ENCODE data around the gene LRRC18. TPM values are rescaled to one million over a fixed set of nuclear protein-coding genes. Genes with fewer than 3 reads are reported as not detected.

The LRRC18 gene
- not detected for total RNA-seq

DNA sequence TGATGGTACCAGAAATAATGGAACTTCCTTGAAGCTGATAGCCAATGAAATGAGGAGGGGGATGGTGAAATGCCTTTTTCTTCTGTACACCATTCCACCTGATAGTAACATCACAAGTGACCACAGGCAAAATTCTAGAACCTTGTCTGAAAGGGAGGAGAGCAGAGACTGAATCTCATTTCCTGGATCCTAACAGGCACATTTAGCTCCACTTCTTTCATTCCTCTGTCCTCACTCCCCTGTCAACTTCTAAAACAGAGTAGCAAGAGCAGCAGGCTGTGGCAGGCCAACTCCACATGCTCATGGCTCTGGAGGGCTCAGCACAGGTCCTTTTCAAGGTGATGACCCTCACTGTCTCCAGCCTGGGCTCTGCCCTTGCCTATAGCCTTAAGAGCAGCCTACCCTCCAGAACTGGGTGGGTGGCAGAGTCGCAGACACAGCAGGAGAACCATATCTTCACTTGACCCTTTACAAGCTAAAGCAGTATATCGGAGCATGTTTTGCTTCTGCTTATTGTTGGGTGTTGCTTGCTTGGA lies at the start of gene LRRC18:
TSS of gene LRRC18 (minus strand) at position 51 of the 536 bp plus-strand sequence. CDS start 25,685 bp downstream, outside the sequence.
- WGBS, 2 donors = 88 to 100% methylated on average over 2 of the region's 2 CpGs
- Histone ChIP-seq H3K27ac (no peak within 1 kb of the TSS), H3K4me1 (no peaks in the 10 kb centered on the region), H3K4me3 (no peak within 1 kb of the TSS), H3K27me3 (no peaks in the 10 kb centered on the region), H3K36me3 (no peaks in the 10 kb centered on the region), H3K9me3 (no peaks in the 10 kb centered on the region)
- no peak for DNase-seq (ENCODE audit: low spot score in 2 of 2)
- TF ChIP-seq, protein P1, sequence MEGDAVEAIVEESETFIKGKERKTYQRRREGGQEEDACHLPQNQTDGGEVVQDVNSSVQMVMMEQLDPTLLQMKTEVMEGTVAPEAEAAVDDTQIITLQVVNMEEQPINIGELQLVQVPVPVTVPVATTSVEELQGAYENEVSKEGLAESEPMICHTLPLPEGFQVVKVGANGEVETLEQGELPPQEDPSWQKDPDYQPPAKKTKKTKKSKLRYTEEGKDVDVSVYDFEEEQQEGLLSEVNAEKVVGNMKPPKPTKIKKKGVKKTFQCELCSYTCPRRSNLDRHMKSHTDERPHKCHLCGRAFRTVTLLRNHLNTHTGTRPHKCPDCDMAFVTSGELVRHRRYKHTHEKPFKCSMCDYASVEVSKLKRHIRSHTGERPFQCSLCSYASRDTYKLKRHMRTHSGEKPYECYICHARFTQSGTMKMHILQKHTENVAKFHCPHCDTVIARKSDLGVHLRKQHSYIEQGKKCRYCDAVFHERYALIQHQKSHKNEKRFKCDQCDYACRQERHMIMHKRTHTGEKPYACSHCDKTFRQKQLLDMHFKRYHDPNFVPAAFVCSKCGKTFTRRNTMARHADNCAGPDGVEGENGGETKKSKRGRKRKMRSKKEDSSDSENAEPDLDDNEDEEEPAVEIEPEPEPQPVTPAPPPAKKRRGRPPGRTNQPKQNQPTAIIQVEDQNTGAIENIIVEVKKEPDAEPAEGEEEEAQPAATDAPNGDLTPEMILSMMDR (IDR thresholded peaks at IDR 0.05) = no peak
- TF ChIP-seq EP300 (IDR thresholded peaks at IDR 0.05) = no peak
- no peak for TF ChIP-seq POLR2A (IDR thresholded peaks at IDR 0.05)

DNA sequence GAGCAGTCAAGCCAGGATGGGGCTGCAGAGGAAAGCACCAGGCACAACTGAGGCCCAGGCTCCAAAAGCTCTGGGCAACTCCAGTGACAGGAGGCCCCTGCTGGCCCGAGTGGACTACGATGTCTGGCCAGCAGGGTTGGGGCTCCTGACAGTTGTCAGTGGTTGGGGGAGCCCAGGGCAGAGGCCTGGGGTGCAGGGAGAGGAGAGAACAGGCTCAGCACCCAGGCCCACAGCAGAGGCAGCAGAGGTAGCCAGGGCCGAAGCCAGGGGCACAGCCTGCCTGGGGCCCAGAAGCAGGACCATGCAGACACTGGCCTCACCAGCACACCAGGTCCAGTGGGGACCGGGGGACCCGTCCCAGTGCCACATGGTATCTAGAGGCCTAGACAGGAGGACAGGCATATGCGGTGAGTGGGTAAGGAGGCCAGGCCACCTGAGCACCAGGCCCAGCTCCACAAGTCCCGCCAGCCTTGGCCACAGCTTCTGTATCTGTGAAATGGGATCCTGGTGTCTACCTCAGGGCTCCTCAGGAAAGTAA lies 46.0 kb upstream of the LRRC18 start:
- DNase-seq (ENCODE audit: low spot score in 2 of 2) = no peak
- no peaks in the 10 kb centered on the region for H3K9me3 ChIP-seq
- H3K36me3 ChIP-seq = no peaks in the 10 kb centered on the region
- peaks cover 0 to 4% (median 0%) of the 10 kb centered on the region in 4 donors for H3K4me1 ChIP-seq
- H3K27ac ChIP-seq = no peak overlapping the region
- no peak overlapping the region for H3K4me3 ChIP-seq
- no peak for TF ChIP-seq POLR2A (IDR thresholded peaks at IDR 0.05)
- TF ChIP-seq, protein P1 (IDR thresholded peaks at IDR 0.05) = no peak
- TF ChIP-seq EP300 (IDR thresholded peaks at IDR 0.05) = no peak
- 91 to 93% methylated on average over 6 of the region's 7 CpGs for WGBS, 2 donors
- H3K27me3 ChIP-seq = no peaks in the 10 kb centered on the region

DNA sequence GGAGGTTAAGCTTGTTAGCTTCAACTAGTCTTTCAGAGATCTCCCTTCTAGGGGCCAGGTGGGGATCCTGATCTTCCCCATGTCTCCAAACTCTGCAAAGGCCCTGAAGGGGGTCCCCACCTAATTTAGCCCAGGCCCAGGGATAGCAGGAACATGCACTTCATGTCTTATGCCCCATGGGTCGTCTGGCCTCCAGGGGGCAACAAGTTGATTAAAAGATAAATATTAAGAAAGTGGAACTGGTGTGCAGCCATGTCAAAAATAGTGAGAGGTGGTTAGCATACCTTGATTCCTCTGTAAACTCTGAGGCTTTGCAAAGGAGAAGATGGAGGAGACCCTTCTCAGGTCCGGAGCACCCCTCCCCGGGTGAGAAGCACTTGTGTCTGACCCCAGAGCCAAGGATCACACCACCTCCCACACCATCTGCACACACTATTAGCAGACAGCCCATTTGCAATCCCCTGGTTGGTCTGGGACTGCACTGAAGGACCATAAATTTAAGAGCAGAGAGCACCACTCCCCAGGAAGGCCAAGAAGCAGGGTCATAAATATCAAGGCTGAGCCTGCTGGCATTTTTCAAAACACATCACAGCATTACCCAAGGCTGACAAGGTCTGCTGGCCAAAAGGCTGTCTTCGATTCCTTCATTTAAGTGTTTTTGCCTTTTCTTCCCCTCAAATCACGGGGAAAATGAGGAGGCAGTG lies 44.2 kb upstream of the LRRC18 start:
- H3K36me3 ChIP-seq = no peaks in the 10 kb centered on the region
- DNase-seq (ENCODE audit: low spot score in 2 of 2) = no peak
- H3K27me3 ChIP-seq = no peaks in the 10 kb centered on the region
- 62% methylated on average over 5 of the region's 5 CpGs for WGBS, 2 donors
- TF ChIP-seq, protein P1 (IDR thresholded peaks at IDR 0.05) = no peak
- TF ChIP-seq EP300 (IDR thresholded peaks at IDR 0.05) (no peak), POLR2A (IDR thresholded peaks at IDR 0.05) (no peak)
- no peaks in the 10 kb centered on the region for H3K9me3 ChIP-seq
- H3K4me3 ChIP-seq = no peak overlapping the region
- H3K27ac ChIP-seq = no peak overlapping the region
- H3K4me1 ChIP-seq = peaks cover 0 to 4% (median 0%) of the 10 kb centered on the region in 4 donors

DNA sequence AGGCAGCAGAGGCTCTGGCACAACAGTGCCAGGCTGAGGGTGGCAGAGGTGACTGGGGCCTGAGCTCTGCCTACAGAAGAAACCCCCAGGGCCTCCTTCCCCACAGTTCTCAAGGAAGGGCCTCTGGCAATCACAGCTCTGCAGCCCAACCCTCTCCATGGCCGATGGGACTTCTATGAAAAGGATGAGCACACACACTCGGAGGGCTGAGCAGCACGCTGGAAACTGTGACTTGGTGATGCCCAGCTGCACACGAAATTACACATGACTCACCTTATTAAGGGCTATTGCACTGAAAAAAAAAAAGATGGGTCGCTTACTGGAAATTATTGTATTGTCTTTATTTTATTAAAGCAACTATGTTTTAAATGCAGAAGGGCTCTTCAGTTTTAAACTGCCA lies 42.9 kb upstream of the LRRC18 start:
- Histone ChIP-seq H3K27ac (no peak overlapping the region), H3K36me3 (no peaks in the 10 kb centered on the region), H3K9me3 (no peaks in the 10 kb centered on the region), H3K4me1 (peaks cover 0 to 4% (median 0%) of the 10 kb centered on the region in 4 donors), H3K27me3 (no peaks in the 10 kb centered on the region), H3K4me3 (no peak overlapping the region)
- no peak for DNase-seq (ENCODE audit: low spot score in 2 of 2)
- TF ChIP-seq POLR2A (IDR thresholded peaks at IDR 0.05) = no peak
- TF ChIP-seq EP300 (IDR thresholded peaks at IDR 0.05) = no peak
- TF ChIP-seq, protein P1 (IDR thresholded peaks at IDR 0.05) = no peak
- 86 to 87% methylated on average over 5 of the region's 5 CpGs for WGBS, 2 donors

DNA sequence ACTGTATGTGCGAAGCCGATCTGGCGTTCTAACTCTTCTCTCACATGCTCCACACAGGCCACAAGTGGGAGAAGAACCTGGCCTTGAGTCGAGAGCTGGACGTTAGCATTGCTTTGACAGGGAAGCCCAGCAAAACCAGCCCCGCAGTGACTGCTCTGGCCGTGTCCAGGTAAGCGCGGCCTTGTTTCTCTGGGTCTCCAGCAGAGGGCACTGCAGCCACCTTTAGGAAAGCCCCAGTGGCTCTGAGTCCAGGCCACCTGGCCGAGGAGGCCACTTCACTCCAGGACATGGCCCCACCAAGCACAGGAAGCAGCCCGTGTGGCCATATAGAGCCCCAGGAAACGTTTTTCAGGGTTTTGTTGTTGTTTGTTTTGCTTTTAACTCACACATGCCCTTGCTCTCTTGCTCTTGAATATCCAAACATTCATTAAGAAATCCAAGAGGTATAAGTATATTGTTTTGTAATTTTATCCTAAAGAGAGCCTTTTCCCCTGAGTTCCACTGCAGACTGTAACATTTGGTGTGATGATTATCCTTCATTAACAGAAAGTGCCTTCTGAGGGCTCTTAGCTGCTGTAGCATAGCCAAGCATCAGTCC lies 41.8 kb upstream of the LRRC18 start:
- no peak for TF ChIP-seq POLR2A (IDR thresholded peaks at IDR 0.05)
- no peak for TF ChIP-seq EP300 (IDR thresholded peaks at IDR 0.05)
- TF ChIP-seq, protein P1 (IDR thresholded peaks at IDR 0.05) = peak; percentile 57 to 81 (median 67)
- DNase-seq (ENCODE audit: low spot score in 2 of 2) = peak; percentile 21 to 43
- WGBS, 2 donors = 37 to 40% methylated on average over 12 of the region's 12 CpGs
- H3K36me3 ChIP-seq = no peaks in the 10 kb centered on the region
- H3K27me3 ChIP-seq = no peaks in the 10 kb centered on the region
- H3K27ac ChIP-seq = no peak overlapping the region
- no peak overlapping the region for H3K4me3 ChIP-seq
- H3K9me3 ChIP-seq = no peaks in the 10 kb centered on the region
- peaks cover 0 to 4% (median 0%) of the 10 kb centered on the region in 4 donors for H3K4me1 ChIP-seq
